ENCODE data around the gene RNF144B.

GRCh38 chr6:18359237-18359885 lies 27.8 kb upstream of the RNF144B start:
- TF ChIP-seq CTCF (IDR thresholded peaks at IDR 0.05; ENCODE audit: insufficient read depth, low read depth, low read length) (no peak), EZH2 (IDR thresholded peaks at IDR 0.05; ENCODE audit: insufficient read depth, low read length) (no peak)

Data from astrocyte (in vitro differentiated cells and primary cell).